MV-4-11 (cell line): Measurements from ENCODE around the gene PRKAR1A.

Experiments
- DNase-seq: peaks from one replicate; lab custom pipeline; 2025; lab: John Stamatoyannopoulos, UW

PRKAR1A gene

DNA sequence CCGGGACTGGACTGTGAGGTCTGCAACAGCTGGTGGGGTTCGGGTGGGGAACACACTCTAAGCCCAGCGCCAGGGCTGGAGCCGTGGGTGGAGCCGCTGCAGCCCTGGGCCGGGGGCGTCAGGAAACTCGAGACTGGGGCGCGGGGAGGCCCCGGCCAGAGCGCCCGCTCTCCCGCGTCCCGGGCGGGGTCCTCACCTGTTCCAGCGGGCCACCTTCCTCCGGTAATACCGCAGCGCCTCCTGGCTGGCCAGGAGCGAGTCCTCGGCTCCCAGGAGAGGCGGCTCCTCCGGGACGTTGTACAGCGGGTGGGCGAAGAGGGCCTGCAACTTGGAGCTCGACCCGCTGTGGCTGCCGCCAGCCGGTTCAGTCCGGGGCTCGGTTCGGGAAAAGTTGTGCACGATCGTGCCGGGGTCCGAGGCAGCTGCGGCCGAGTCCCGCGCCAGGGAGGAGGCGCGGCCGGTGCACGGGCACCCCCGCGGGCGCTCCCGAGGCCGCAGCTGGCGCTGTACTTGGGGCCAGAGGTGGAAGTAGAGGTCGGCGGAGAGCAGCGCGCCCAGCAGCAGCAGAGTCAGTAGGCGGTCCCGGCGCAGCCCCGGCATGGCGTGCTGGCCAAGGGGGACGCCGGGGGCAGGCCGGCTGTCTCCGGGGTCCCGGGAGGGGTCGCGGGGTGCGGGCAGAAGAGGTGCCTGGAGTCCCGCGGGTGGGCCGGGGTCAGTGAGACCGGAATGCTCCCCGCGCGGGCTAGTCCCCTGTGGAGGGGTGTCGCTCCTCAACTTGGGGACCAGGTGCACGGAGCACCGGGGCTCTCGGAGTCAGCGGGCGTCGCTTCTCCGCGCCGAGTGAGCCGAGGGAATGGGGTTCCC, 88.1 kb downstream of the PRKAR1A start:
- no peak for DNase-seq
